ENCODE results near the gene DTNA. TPM values are rescaled to one million over a fixed set of nuclear protein-coding genes. Genes with fewer than 3 reads are reported as not detected.

The DTNA gene
- total and polyA plus RNA-seq, 2 donors from 2014 or later, result 6.2 to 22.3 TPM

GRCh38 chr18:34887881-34888580 is 177.9 kb downstream of the DTNA start:
- Histone ChIP-seq H3K27me3 (ENCODE audit: control insufficient read depth, insufficient read depth, low read length) (no peaks in the 10 kb centered on the region), H3K36me3 (ENCODE audit: control insufficient read depth in 2 of 3, insufficient read depth in 3 of 3, low read length in 3 of 3) (no peaks in the 10 kb centered on the region), H3K27ac (ENCODE audit: low read depth in 2 of 2, low read length in 2 of 2) (no peak overlapping the region), H3K4me1 (ENCODE audit: control insufficient read depth in 2 of 3, insufficient read depth in 2 of 3, low read depth in 1 of 3, low read length in 3 of 3) (no peaks in the 10 kb centered on the region), H3K9me3 (ENCODE audit: control insufficient read depth in 2 of 3, insufficient read depth in 1 of 3, low read length in 3 of 3) (no peaks in the 10 kb centered on the region), H3K9ac (ENCODE audit: low read length in 3 of 3) (no peak overlapping the region), H3K4me3 (ENCODE audit: low read length in 3 of 3) (no peak overlapping the region)
- FAIRE-seq (no peak), DNase-seq (no peak)
- intact Hi-C loops (cut with DNase I), result no loop called here
- TF ChIP-seq, protein P1, sequence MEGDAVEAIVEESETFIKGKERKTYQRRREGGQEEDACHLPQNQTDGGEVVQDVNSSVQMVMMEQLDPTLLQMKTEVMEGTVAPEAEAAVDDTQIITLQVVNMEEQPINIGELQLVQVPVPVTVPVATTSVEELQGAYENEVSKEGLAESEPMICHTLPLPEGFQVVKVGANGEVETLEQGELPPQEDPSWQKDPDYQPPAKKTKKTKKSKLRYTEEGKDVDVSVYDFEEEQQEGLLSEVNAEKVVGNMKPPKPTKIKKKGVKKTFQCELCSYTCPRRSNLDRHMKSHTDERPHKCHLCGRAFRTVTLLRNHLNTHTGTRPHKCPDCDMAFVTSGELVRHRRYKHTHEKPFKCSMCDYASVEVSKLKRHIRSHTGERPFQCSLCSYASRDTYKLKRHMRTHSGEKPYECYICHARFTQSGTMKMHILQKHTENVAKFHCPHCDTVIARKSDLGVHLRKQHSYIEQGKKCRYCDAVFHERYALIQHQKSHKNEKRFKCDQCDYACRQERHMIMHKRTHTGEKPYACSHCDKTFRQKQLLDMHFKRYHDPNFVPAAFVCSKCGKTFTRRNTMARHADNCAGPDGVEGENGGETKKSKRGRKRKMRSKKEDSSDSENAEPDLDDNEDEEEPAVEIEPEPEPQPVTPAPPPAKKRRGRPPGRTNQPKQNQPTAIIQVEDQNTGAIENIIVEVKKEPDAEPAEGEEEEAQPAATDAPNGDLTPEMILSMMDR (IDR thresholded peaks at IDR 0.05; ENCODE audit: borderline replicate concordance, extremely low read depth, insufficient read depth), result no peak

- intact Hi-C loops (cut with DNase I), result no loop called here
- TF ChIP-seq, protein P1 (IDR thresholded peaks at IDR 0.05; ENCODE audit: borderline replicate concordance, extremely low read depth, insufficient read depth), result no peak
- H3K9ac ChIP-seq (ENCODE audit: low read length in 3 of 3), result no peak overlapping the region
- no peak overlapping the region for H3K4me3 ChIP-seq (ENCODE audit: low read length in 3 of 3)
- H3K27ac ChIP-seq (ENCODE audit: low read depth in 2 of 2, low read length in 2 of 2), result no peak overlapping the region
- H3K4me1 ChIP-seq (ENCODE audit: control insufficient read depth in 2 of 3, insufficient read depth in 2 of 3, low read depth in 1 of 3, low read length in 3 of 3), result no peaks in the 10 kb centered on the region
- H3K27me3 ChIP-seq (ENCODE audit: control insufficient read depth, insufficient read depth, low read length), result no peaks in the 10 kb centered on the region
- FAIRE-seq (no peak), DNase-seq (no peak)
- no peaks in the 10 kb centered on the region for H3K9me3 ChIP-seq (ENCODE audit: control insufficient read depth in 2 of 3, insufficient read depth in 1 of 3, low read length in 3 of 3)
- H3K36me3 ChIP-seq (ENCODE audit: control insufficient read depth in 2 of 3, insufficient read depth in 3 of 3, low read length in 3 of 3), result no peaks in the 10 kb centered on the region
Observed at GRCh38 chr18:34890486-34891085, 180.5 kb downstream of the DTNA start.

GRCh38 chr18:34892379-34892778 is 182.3 kb downstream of the DTNA start:
- intact Hi-C loops (cut with DNase I), result no loop called here
- FAIRE-seq, result no peak
- H3K27ac ChIP-seq (ENCODE audit: low read depth in 2 of 2, low read length in 2 of 2), result no peak overlapping the region
- no peaks in the 10 kb centered on the region for H3K4me1 ChIP-seq (ENCODE audit: control insufficient read depth in 2 of 3, insufficient read depth in 2 of 3, low read depth in 1 of 3, low read length in 3 of 3)
- DNase-seq, result no peak
- H3K4me3 ChIP-seq (ENCODE audit: low read length in 3 of 3), result no peak overlapping the region
- no peaks in the 10 kb centered on the region for H3K9me3 ChIP-seq (ENCODE audit: control insufficient read depth in 2 of 3, insufficient read depth in 1 of 3, low read length in 3 of 3)
- TF ChIP-seq, protein P1 (IDR thresholded peaks at IDR 0.05; ENCODE audit: borderline replicate concordance, extremely low read depth, insufficient read depth), result no peak
- H3K36me3 ChIP-seq (ENCODE audit: control insufficient read depth in 2 of 3, insufficient read depth in 3 of 3, low read length in 3 of 3), result no peaks in the 10 kb centered on the region
- H3K27me3 ChIP-seq (ENCODE audit: control insufficient read depth, insufficient read depth, low read length), result no peaks in the 10 kb centered on the region
- H3K9ac ChIP-seq (ENCODE audit: low read length in 3 of 3), result no peak overlapping the region
